Measurements from ENCODE around the gene IRGC.
A peak's percentile ranks its signal among the peaks of the same experiment; 100 is the strongest.

The IRGC gene

DNA sequence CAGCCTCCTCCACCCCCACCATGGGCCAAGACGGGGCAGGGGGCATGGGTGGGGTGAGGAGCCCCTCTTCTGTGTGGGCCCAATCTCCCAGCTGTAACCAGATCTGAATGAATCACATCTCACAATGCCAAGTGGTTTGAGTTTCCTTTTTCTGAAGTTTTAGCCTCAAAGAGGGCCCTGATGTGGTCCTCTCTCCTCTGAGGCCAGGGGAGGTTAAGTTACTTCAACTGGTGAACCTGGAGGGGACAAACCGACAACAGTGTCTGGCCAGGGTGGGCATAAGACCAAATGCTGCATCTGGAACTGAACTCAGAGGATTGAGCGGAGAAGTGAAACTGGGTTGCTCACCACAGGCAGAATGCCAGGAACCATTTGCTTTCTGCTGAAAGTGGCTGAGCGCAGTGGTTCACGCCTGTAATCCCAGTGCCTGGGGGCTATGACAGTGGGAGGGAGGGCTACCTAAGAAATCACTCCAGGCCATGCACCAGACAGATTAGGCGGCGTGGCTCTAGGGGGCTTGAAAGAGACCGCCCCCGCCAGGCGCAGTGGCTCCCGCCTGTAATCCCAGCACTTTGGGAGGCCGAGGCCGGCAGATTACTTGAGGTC lies 15.4 kb upstream of the IRGC start:
- ATAC-seq: peak; percentile 67
- Mint-ChIP-seq H3K36me3 (no peaks in the 10 kb centered on the region), H3K4me3 (peak overlapping the region; percentile 59), H3K27ac (peak overlapping the region; percentile 78), H3K27me3 (peaks cover 32% of the 10 kb centered on the region), H3K9me3 (peaks cover 3% of the 10 kb centered on the region), H3K4me1 (peaks cover 23% of the 10 kb centered on the region)

DNA sequence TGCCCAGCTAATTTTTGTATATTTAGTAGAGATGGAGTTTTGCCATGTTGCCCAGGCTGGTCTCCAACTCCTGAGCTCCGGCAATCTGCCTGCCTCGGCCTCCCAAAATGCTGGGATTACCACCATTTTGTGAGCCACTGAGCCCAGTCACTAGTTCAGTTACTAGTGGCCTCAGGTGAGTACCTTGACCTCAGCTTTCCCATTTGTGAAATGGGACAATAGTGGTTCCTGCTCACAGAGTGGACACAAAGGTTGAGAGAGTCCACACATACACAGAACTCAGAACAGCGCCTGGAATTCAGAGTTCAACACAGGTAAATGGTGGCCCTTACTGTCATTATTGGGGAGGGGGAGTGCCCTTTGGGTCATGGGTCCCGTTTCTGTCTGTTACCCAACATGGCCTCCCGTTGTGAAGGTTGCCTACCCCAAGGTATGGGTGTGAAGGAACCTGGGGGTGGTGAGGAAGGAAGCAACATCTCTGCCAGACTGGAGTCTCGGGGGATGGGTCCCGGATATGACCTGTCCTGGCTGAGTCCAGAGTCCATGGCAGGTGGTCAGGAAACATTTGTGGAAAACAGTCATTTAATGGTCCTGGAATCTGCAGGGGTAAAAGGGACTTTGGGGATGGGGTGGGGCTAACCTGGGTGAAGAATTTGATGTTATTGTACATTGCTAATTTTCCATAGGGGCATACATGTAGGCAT lies 11.7 kb upstream of the IRGC start:
- H3K27me3 Mint-ChIP-seq: peaks cover 37% of the 10 kb centered on the region
- peaks cover 6% of the 10 kb centered on the region for H3K36me3 Mint-ChIP-seq
- no peak overlapping the region for H3K27ac Mint-ChIP-seq
- no peak overlapping the region for H3K4me3 Mint-ChIP-seq
- peaks cover 23% of the 10 kb centered on the region for H3K4me1 Mint-ChIP-seq
- peaks cover 5% of the 10 kb centered on the region for H3K9me3 Mint-ChIP-seq
- ATAC-seq: no peak

GRCh38 chr19:43705729-43706128 lies 10.1 kb upstream of the IRGC start:
- Mint-ChIP-seq H3K27me3 (peaks cover 42% of the 10 kb centered on the region), H3K36me3 (peaks cover 9% of the 10 kb centered on the region), H3K27ac (no peak overlapping the region), H3K4me1 (peaks cover 10% of the 10 kb centered on the region), H3K9me3 (peaks cover 7% of the 10 kb centered on the region), H3K4me3 (no peak overlapping the region)
- ATAC-seq: no peak

GRCh38 chr19:43707158-43707712 lies 8.6 kb upstream of the IRGC start:
- H3K27me3 Mint-ChIP-seq: peaks cover 57% of the 10 kb centered on the region
- no peaks in the 10 kb centered on the region for H3K4me1 Mint-ChIP-seq
- ATAC-seq: no peak
- H3K9me3 Mint-ChIP-seq: peaks cover 4% of the 10 kb centered on the region
- H3K36me3 Mint-ChIP-seq: peaks cover 9% of the 10 kb centered on the region
- no peak overlapping the region for H3K27ac Mint-ChIP-seq
- no peak overlapping the region for H3K4me3 Mint-ChIP-seq

DNA sequence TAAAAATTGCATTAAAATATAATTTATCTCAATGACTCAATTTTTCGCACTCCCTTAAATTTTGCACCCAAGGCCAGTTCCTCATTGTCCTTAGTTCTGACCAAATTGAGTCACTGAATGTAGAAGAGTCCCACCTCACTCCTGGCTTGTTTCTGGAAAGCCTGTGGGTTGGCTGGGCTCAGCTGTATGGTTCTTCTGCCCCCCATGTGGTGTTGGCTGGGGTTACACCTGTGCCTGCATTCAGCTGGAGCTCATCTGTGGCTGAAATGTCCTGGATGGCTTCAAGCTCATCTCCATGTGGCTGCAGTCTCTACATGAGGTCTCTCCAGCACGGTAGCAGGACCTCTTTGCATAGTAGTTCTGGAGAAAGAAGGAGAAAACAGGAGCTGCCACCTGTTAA lies 7.2 kb upstream of the IRGC start:
- H3K4me3 Mint-ChIP-seq: no peak overlapping the region
- peaks cover 4% of the 10 kb centered on the region for H3K9me3 Mint-ChIP-seq
- H3K27ac Mint-ChIP-seq: no peak overlapping the region
- H3K4me1 Mint-ChIP-seq: no peaks in the 10 kb centered on the region
- no peak for ATAC-seq
- peaks cover 9% of the 10 kb centered on the region for H3K36me3 Mint-ChIP-seq
- peaks cover 71% of the 10 kb centered on the region for H3K27me3 Mint-ChIP-seq

- ATAC-seq: no peak
- Mint-ChIP-seq H3K4me3 (no peak overlapping the region), H3K9me3 (peaks cover 4% of the 10 kb centered on the region), H3K4me1 (no peaks in the 10 kb centered on the region), H3K36me3 (peaks cover 9% of the 10 kb centered on the region), H3K27ac (no peak overlapping the region), H3K27me3 (peaks cover 78% of the 10 kb centered on the region)
Measured at GRCh38 chr19:43711751-43712355, 4.0 kb upstream of the IRGC start.

GRCh38 chr19:43713208-43713607 lies 2.7 kb upstream of the IRGC start:
- Mint-ChIP-seq H3K27me3 (peaks cover 77% of the 10 kb centered on the region), H3K36me3 (peaks cover 9% of the 10 kb centered on the region), H3K9me3 (peaks cover 4% of the 10 kb centered on the region), H3K4me3 (no peak overlapping the region), H3K4me1 (no peaks in the 10 kb centered on the region), H3K27ac (no peak overlapping the region)
- ATAC-seq: no peak

GRCh38 chr19:43718627-43719377 lies 2.9 kb downstream of the IRGC start:
- Mint-ChIP-seq H3K27me3 (peaks cover 26% of the 10 kb centered on the region), H3K9me3 (no peaks in the 10 kb centered on the region), H3K27ac (no peak overlapping the region), H3K4me3 (no peak overlapping the region), H3K36me3 (no peaks in the 10 kb centered on the region), H3K4me1 (no peaks in the 10 kb centered on the region)
- ATAC-seq: no peak

DNA sequence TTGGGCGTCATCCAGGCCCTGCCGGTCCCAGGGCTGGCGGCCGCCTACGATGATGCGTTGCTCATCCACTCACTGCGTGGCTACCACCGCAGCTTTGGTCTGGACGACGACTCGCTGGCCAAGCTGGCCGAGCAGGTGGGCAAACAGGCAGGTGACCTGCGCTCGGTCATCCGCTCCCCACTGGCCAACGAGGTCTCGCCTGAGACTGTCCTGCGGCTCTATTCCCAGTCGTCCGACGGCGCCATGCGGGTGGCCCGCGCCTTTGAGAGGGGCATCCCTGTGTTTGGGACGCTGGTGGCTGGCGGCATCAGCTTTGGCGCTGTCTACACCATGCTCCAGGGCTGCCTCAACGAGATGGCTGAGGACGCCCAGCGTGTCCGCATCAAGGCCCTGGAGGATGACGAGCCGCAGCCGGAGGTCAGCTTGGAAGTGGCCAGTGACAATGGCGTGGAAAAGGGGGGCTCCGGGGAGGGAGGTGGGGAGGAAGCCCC lies 3.5 kb downstream of the IRGC start:
- no peak for ATAC-seq
- H3K9me3 Mint-ChIP-seq: no peaks in the 10 kb centered on the region
- peaks cover 22% of the 10 kb centered on the region for H3K27me3 Mint-ChIP-seq
- no peaks in the 10 kb centered on the region for H3K36me3 Mint-ChIP-seq
- H3K27ac Mint-ChIP-seq: no peak overlapping the region
- no peak overlapping the region for H3K4me3 Mint-ChIP-seq
- H3K4me1 Mint-ChIP-seq: no peaks in the 10 kb centered on the region

DNA sequence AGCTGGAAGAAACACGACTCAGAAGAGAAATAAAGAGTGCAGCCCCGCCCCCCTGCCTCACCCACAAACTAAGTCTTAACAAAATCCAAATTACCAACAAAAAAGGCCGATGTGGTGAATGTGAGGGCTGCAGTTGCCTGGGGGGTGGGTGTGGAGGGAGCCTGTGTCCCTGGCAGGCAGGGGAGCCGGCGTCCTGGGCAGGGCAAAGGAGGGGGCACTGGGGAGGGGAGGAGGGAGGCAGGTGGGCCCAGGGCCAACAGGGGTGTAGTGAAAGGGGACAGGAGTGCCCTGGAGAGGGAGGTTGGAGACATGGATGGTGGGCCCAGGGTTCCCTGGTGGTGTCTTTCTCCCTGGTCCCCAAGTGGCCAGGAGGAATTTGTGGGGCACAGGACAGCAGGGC lies 4.0 kb downstream of the IRGC start:
- H3K9me3 Mint-ChIP-seq: no peaks in the 10 kb centered on the region
- no peak for ATAC-seq
- H3K36me3 Mint-ChIP-seq: no peaks in the 10 kb centered on the region
- H3K27me3 Mint-ChIP-seq: peaks cover 17% of the 10 kb centered on the region
- no peak overlapping the region for H3K4me3 Mint-ChIP-seq
- H3K27ac Mint-ChIP-seq: no peak overlapping the region
- H3K4me1 Mint-ChIP-seq: peaks cover under 1% of the 10 kb centered on the region

DNA sequence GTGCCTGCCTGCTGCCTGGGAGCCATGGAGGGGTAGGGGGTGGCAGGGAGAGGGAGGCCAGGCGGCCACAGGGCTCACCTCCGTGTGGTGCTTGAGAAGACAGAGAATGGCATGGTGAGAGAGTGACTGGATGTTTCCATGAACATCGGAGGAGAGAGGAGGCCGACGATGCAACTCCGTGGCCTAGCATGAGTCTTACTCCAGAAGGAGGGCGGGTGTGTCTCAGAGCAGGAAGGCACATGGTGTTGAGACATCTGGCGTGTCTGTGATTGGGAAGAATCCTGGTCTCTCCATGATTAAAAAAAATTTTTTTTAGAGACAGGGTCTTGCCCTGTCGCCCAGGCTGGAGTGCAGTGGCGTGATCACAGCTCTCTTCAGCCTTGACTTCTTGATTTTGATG lies 5.1 kb downstream of the IRGC start:
- ATAC-seq: no peak

DNA sequence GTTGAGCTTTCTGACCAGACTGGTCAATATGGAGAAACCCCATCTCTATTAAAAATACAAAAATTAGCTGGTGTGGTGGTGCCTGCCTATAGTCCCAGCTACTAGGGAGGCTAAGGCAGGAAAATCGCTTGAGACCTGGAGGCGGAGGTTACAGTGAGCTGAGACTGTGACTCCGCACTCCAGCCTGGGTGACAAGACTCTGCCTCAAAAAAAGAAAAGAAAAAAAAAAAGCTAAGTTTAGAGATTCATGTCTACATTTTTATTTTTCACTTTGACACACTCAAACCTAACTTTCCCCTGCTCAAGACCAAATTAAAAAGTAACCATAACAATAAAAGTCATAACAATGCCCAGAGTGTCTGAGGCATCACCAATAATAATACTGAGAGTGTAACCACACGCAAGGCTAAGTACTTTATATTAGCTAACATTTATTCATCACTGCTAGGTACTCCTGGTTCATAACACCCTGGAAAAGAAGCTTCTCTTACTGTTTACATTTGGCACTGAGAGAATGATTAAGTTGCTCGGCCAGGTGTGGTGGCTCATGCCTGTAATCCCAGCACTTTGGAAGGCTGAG lies 5.7 kb downstream of the IRGC start:
- Mint-ChIP-seq H3K4me3 (no peak overlapping the region), H3K27ac (no peak overlapping the region), H3K9me3 (no peaks in the 10 kb centered on the region), H3K4me1 (peaks cover 14% of the 10 kb centered on the region), H3K36me3 (no peaks in the 10 kb centered on the region), H3K27me3 (peaks cover 5% of the 10 kb centered on the region)
- ATAC-seq: no peak

More for the DNA sequence above, 5.1 kb downstream of the IRGC start:
- Mint-ChIP-seq H3K27ac (no peak overlapping the region), H3K4me1 (peaks cover 11% of the 10 kb centered on the region), H3K4me3 (no peak overlapping the region), H3K9me3 (no peaks in the 10 kb centered on the region), H3K27me3 (peaks cover 11% of the 10 kb centered on the region), H3K36me3 (no peaks in the 10 kb centered on the region)

- Mint-ChIP-seq H3K27ac (no peak overlapping the region), H3K4me1 (peaks cover 28% of the 10 kb centered on the region), H3K4me3 (no peak overlapping the region), H3K36me3 (peaks cover 13% of the 10 kb centered on the region), H3K27me3 (no peaks in the 10 kb centered on the region), H3K9me3 (no peaks in the 10 kb centered on the region)
- ATAC-seq: no peak
Measured at GRCh38 chr19:43723588-43723987, 7.7 kb downstream of the IRGC start.

GRCh38 chr19:43724896-43725295 lies 9.0 kb downstream of the IRGC start:
- Mint-ChIP-seq H3K27ac (peak overlapping the region; percentile 38), H3K27me3 (no peaks in the 10 kb centered on the region), H3K9me3 (no peaks in the 10 kb centered on the region), H3K4me3 (no peak overlapping the region), H3K4me1 (peaks cover 28% of the 10 kb centered on the region), H3K36me3 (peaks cover 26% of the 10 kb centered on the region)
- ATAC-seq: no peak

GRCh38 chr19:43725468-43725867 lies 9.6 kb downstream of the IRGC start:
- peak; percentile 83 for ATAC-seq
- peaks cover 28% of the 10 kb centered on the region for H3K4me1 Mint-ChIP-seq
- H3K9me3 Mint-ChIP-seq: no peaks in the 10 kb centered on the region
- H3K27ac Mint-ChIP-seq: peak overlapping the region; percentile 38
- H3K36me3 Mint-ChIP-seq: peaks cover 32% of the 10 kb centered on the region
- no peaks in the 10 kb centered on the region for H3K27me3 Mint-ChIP-seq
- no peak overlapping the region for H3K4me3 Mint-ChIP-seq
